Spleen (tissue), 11 donors: Measurements from ENCODE around the gene NMUR1. TPM values are rescaled to one million over a fixed set of nuclear protein-coding genes. Genes with fewer than 3 reads are reported as not detected.

ENCODE experiments used
- DNase-seq: peaks from one replicate; pipeline ENCODE4 v3.0.0-alpha.2; 2020
- H3K27ac ChIP-seq, 8 donors: fragments of 200-600 bp; sonication (generic) in 7 of 8; 1 replicate in 4 of 8; 2 replicates in 4 of 8; pipeline versions ENCODE4 v1.5.0 to v1.8.0; 2016 to 2021; ENCODE audit warnings: inconsistent platforms in 4 of 8, mild to moderate bottlenecking in 4 of 8, moderate library complexity in 1 of 8
- H3K27me3 ChIP-seq, 7 donors: fragments of 200-600 bp; sonication (generic) in 6 of 7; replicated peaks in 1 of 7; 1 replicate in 4 of 7; 2 replicates in 3 of 7; pipeline versions ENCODE4 v1.5.0 to v1.8.0; 2016 to 2021; ENCODE audit warnings: inconsistent platforms in 3 of 7, mild to moderate bottlenecking in 1 of 7
- H3K36me3 ChIP-seq, 6 donors: fragments of 200-600 bp; sonication (generic) in 5 of 6; 1 replicate in 4 of 6; 2 replicates in 2 of 6; pipeline versions ENCODE4 v1.5.0 to v1.8.0; 2016 to 2021; ENCODE audit warnings: inconsistent platforms in 2 of 6
- H3K4me1 ChIP-seq, 6 donors: fragments of 200-600 bp; sonication (generic) in 5 of 6; 1 replicate in 3 of 6; 2 replicates in 3 of 6; pipeline versions ENCODE4 v1.5.0 to v1.8.0; 2016 to 2021; ENCODE audit warnings: inconsistent platforms in 3 of 6
- H3K4me3 ChIP-seq, 8 donors: fragments of 200-600 bp; sonication (generic) in 7 of 8; 1 replicate in 4 of 8; 2 replicates in 4 of 8; pipeline versions ENCODE4 v1.5.0 to v1.8.0; 2016 to 2021; ENCODE audit warnings: inconsistent platforms in 4 of 8, mild to moderate bottlenecking in 4 of 8, moderate library complexity in 2 of 8
- H3K9me3 ChIP-seq, 8 donors: fragments of 200-600 bp; sonication (generic) in 7 of 8; 1 replicate in 4 of 8; 2 replicates in 4 of 8; pipeline versions ENCODE4 v1.5.0 to v1.8.0; 2016 to 2021; ENCODE audit warnings: inconsistent platforms in 4 of 8
- POLR2A ChIP-seq, 3 donors: fragments of 450-650 bp; IDR thresholded peaks; one replicate each; pipeline ENCODE4 v1.5.1; 2017; ENCODE audit warnings: antibody characterized with exemption in 3 of 3, mild to moderate bottlenecking in 1 of 3
- POLR2AphosphoS5 ChIP-seq, 3 donors: sonication (generic); formaldehyde crosslinking; IDR thresholded peaks; one replicate each; pipeline ENCODE4 v1.5.1; 2017; ENCODE audit warnings: antibody characterized with exemption in 3 of 3
- WGBS, 5 donors: extraction: QIAGEN DNeasy Blood & Tissue Kit in 3 of 5; methylation state at CpG; one replicate each; pipeline versions ENCODE4 v1.1.5 to v1.1.7; 2013 to 2018; 5-methylcytosine and 5-hydroxymethylcytosine counted together
- intact Hi-C: fragments of 100-400 bp; cut with DNase I; formaldehyde crosslinking; loops from one replicate; pipeline ENCODE4 v1.15.0; 2023; ENCODE audit warnings: low total_unique reads
- polyA plus RNA-seq, 3 donors: library from polyadenylated mRNA; stranded (reverse); fragments of 200-250 nt; gene quantifications; one replicate each; pipeline ENCODE4 v1.2.1, GENCODE V29; 2013
- total RNA-seq, 7 donors: library from RNA; depleted of rRNA in 3 of 7; stranded (reverse); fragments of >200 nt in 3 of 7; fragmentation: NEBNext Ultra II Directional in 4 of 7; extraction: Animal tissue kit (Norgen Biotek cat#: 25700) in 4 of 7; gene quantifications; one replicate each; pipeline versions ENCODE4 v1.1.0 to v1.2.1, GENCODE V29; 2016 to 2021
- TF ChIP-seq, protein P1 (sequence below), 11 experiments: fragments of 200-600 bp in 7 of 11; fragments of 450-650 bp in 4 of 11; sonication (generic) in 4 of 11; IDR thresholded peaks in 8 of 11; conservative IDR thresholded peaks in 3 of 11; 1 replicate in 7 of 11; 2 replicates in 4 of 11; pipeline versions ENCODE4 v1.4.0 to v1.8.0; 2016 to 2021; ENCODE audit warnings: antibody characterized with exemption in 11 of 11, inconsistent platforms in 4 of 11, mild to moderate bottlenecking in 1 of 11
- donor health status: healthy with polysubstance abuse.
- donor health status: DM: no; HTN: no; CAD: no; lungs with moderate emphysema.
- donor health status: DM: no; HTN: no; CAD: no.
- donor health status: Bipolar disorder and iron deficiency.
- donor health status: healthy.
- donor health status: DM: no; HTN: no; CAD: no.
- donor health status: DM: yes; HTN: yes; CAD: no.

The NMUR1 gene
- total and polyA plus RNA-seq, 10 donors, result 0.32 to 6.2 (median 2.5) TPM

DNA sequence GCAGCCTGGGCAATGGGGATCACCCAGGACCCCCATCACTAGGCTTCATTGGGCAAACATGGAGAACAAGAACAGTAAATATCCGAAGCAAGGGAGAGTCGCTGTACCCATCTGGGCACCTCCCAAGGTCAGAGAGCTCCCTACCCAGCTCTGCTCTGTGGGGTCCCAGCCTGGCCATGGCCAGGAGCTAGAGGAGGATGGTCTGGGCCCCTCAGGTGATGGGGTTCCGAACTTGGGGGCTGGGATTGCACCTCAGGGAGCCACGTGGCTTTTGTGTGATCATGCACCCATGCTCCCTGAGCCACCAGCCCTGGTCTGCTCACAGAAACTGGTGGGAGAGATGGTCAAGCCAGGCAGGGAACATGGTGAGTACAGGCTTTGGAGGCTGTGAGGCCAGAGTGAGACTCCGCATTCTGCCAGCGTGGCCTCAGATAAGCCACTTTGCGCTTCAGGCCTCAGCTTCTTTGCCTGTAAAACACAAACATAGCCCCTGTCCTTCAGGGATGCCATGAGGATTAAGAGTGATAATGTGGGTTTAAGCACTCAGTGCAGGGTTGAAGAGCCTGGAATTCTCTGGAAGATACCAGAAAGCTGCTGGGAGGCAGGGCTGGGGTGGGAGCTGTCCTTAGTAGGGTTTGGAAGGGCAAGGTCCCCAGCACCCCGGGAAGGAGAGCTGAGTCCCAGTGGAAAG lies 3.0 kb upstream of the NMUR1 start:
- no peaks in the 10 kb centered on the region for H3K9me3 ChIP-seq
- peaks cover 0 to 29% (median 16%) of the 10 kb centered on the region in 7 donors for H3K27me3 ChIP-seq
- H3K27ac ChIP-seq, result no peak overlapping the region
- H3K4me3 ChIP-seq, result no peak overlapping the region
- H3K36me3 ChIP-seq, result no peaks in the 10 kb centered on the region
- TF ChIP-seq, protein P1, sequence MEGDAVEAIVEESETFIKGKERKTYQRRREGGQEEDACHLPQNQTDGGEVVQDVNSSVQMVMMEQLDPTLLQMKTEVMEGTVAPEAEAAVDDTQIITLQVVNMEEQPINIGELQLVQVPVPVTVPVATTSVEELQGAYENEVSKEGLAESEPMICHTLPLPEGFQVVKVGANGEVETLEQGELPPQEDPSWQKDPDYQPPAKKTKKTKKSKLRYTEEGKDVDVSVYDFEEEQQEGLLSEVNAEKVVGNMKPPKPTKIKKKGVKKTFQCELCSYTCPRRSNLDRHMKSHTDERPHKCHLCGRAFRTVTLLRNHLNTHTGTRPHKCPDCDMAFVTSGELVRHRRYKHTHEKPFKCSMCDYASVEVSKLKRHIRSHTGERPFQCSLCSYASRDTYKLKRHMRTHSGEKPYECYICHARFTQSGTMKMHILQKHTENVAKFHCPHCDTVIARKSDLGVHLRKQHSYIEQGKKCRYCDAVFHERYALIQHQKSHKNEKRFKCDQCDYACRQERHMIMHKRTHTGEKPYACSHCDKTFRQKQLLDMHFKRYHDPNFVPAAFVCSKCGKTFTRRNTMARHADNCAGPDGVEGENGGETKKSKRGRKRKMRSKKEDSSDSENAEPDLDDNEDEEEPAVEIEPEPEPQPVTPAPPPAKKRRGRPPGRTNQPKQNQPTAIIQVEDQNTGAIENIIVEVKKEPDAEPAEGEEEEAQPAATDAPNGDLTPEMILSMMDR (IDR thresholded peaks at IDR 0.05 in 8 of 11, conservative IDR thresholded peaks at IDR 0.05 in 3 of 11), result no peak
- TF ChIP-seq POLR2A (IDR thresholded peaks at IDR 0.05) (no peak), POLR2AphosphoS5 (IDR thresholded peaks at IDR 0.05) (no peak)
- WGBS, 5 donors, result 85 to 95% (median 91%) methylated on average over 5 to 8 of the region's 8 CpGs
- no peak for DNase-seq
- intact Hi-C loops, result no loop called here
- peaks cover 0 to 37% (median 16%) of the 10 kb centered on the region in 6 donors for H3K4me1 ChIP-seq

GRCh38 chr2:231532756-231533035 lies 2.5 kb upstream of the NMUR1 start:
- H3K27me3 ChIP-seq, result peaks cover 0 to 30% (median 16%) of the 10 kb centered on the region in 7 donors
- no peak for DNase-seq
- H3K4me3 ChIP-seq, result no peak overlapping the region
- intact Hi-C loops, result no loop called here
- 86 to 96% (median 90%) methylated on average over 2 to 4 of the region's 4 CpGs for WGBS, 5 donors
- no peak overlapping the region for H3K27ac ChIP-seq
- no peak for TF ChIP-seq POLR2AphosphoS5 (IDR thresholded peaks at IDR 0.05)
- TF ChIP-seq, protein P1 (IDR thresholded peaks at IDR 0.05 in 8 of 11, conservative IDR thresholded peaks at IDR 0.05 in 3 of 11), result no peak
- no peak for TF ChIP-seq POLR2A (IDR thresholded peaks at IDR 0.05)
- peaks cover 0 to 42% (median 16%) of the 10 kb centered on the region in 6 donors for H3K4me1 ChIP-seq
- no peaks in the 10 kb centered on the region for H3K36me3 ChIP-seq
- no peaks in the 10 kb centered on the region for H3K9me3 ChIP-seq

GRCh38 chr2:231531883-231532755 lies 1.9 kb upstream of the NMUR1 start:
- no peak for DNase-seq
- intact Hi-C loops, result no loop called here
- H3K9me3 ChIP-seq, result no peaks in the 10 kb centered on the region
- 76 to 91% (median 84%) methylated on average over 7 to 16 of the region's 16 CpGs for WGBS, 5 donors
- H3K27me3 ChIP-seq, result peaks cover 0 to 30% (median 16%) of the 10 kb centered on the region in 7 donors
- H3K4me3 ChIP-seq, result no peak overlapping the region
- H3K4me1 ChIP-seq, result peaks cover 0 to 48% (median 16%) of the 10 kb centered on the region in 6 donors
- TF ChIP-seq POLR2A (IDR thresholded peaks at IDR 0.05) (no peak), POLR2AphosphoS5 (IDR thresholded peaks at IDR 0.05) (no peak)
- TF ChIP-seq, protein P1 (IDR thresholded peaks at IDR 0.05 in 8 of 11, conservative IDR thresholded peaks at IDR 0.05 in 3 of 11), result no peak
- H3K27ac ChIP-seq, result no peak overlapping the region
- H3K36me3 ChIP-seq, result no peaks in the 10 kb centered on the region

DNA sequence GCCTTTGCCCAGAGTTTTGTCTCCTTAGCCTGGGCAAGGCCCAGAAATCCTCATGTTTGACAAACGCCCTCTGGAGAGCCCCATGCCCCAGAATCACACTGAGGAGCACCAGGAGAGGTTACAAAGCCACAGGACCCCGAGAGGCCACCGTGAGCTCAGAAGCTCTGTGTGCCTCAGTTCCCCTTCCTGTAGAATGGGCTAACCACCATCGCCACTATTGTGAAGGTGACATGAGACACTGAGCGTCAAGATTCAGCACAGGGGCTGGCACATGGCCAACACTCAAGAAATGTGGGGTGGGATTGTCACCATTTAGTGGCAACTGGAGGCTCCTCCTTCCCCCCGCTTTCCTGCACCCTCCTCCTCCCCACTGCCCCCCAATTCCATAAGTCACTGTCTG lies 1.2 kb upstream of the NMUR1 start:
- TF ChIP-seq, protein P1 (IDR thresholded peaks at IDR 0.05 in 8 of 11, conservative IDR thresholded peaks at IDR 0.05 in 3 of 11), result no peak
- TF ChIP-seq POLR2AphosphoS5 (IDR thresholded peaks at IDR 0.05), result no peak
- TF ChIP-seq POLR2A (IDR thresholded peaks at IDR 0.05), result no peak
- H3K4me1 ChIP-seq, result peaks cover 0 to 54% (median 16%) of the 10 kb centered on the region in 6 donors
- intact Hi-C loops, result no loop called here
- H3K36me3 ChIP-seq, result no peaks in the 10 kb centered on the region
- WGBS, 5 donors, result 78 to 88% (median 79%) methylated on average over 6 of the region's 6 CpGs
- H3K4me3 ChIP-seq, result no peak overlapping the region
- no peaks in the 10 kb centered on the region for H3K9me3 ChIP-seq
- no peak for DNase-seq
- peaks cover 0 to 30% (median 16%) of the 10 kb centered on the region in 7 donors for H3K27me3 ChIP-seq
- H3K27ac ChIP-seq, result no peak overlapping the region
